Cardiac septum (tissue), 1 donor: ENCODE results near the gene PSG1. TPM values are rescaled to one million over a fixed set of nuclear protein-coding genes. Genes with fewer than 3 reads are reported as not detected.
"Not testable (repeated sequence)": the region's sequence is repeated elsewhere in the genome, so short reads cannot be mapped to it uniquely, and the experiment has no call there.

ENCODE experiments used
- DNase-seq: peaks from one replicate; pipeline ENCODE4 v3.0.0-alpha.2; 2020; ENCODE audit warnings: low spot score
- intact Hi-C: fragments of 100-400 bp; cut with DNase I; formaldehyde crosslinking; loops from one replicate; pipeline ENCODE4 v1.14.0; 2022
- long read RNA-seq: library from polyadenylated mRNA; unstranded; transcript quantifications from one replicate; pipeline ENCODE4 v2.0.0, GENCODE V29; 2021
- total RNA-seq: library from RNA; stranded (reverse); fragmentation: NEBNext Ultra II Directional; extraction: Animal tissue kit (Norgen Biotek cat#: 25700); gene quantifications from one replicate; pipeline ENCODE4 v1.2.1, GENCODE V29; 2021
- donor health status: DM: no; HTN: no; CAD: no.

PSG1 gene
- not detected for total RNA-seq
- long read RNA-seq = 0 reads

- DNase-seq = no peak
- intact Hi-C loops = no loop called here
Measured at GRCh38 chr19:42879613-42880012, at the start of gene PSG1. Gene PSG1 (minus strand): TSS chr19:42879713. CDS start chr19:42879581, 132 bp downstream.

GRCh38 chr19:42928896-42929295 is 49.4 kb upstream of the PSG1 start:
- intact Hi-C loops = no loop called here
- no peak for DNase-seq

DNA sequence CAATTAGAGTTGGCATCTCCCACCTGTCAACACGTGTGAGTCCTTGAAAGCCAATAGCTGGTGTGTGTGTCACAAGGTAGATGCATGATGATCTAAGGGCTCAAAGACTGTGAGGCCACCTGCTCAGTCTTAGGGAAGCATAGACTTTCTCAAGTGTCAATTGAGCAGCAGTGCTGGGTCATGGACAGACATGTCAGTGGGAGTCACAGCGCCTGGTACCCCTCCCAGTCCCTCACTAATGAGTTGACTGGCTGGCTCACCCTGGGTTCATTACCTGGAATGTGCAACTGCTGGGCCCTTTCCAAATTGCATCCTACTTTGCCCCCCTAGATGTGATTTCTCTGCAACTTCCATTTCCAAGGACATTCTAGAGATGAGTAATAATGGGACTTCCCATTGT is 47.3 kb upstream of the PSG1 start:
- DNase-seq = no peak
- intact Hi-C loops = no loop called here

DNA sequence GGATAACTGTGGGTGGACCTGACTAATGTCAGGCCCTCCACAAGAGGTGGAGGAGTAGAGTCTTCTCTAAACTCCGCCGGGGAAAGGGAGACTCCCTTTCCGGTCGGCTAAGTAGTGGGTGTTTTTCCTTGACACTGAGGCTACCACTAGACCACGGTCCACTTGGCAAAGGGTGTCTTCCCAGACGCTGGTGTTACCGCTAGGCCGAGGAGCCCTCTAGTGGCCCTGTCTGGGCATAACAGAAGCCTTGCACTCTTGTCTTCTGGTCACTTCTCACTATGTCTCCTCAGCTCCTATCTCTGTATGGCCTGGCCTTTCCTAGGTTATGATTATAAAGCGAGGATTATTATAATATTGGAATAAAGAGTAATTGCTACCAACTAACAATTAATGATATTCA is 43.6 kb upstream of the PSG1 start:
- intact Hi-C loops, DNase-seq: not testable (repeated sequence)

DNA sequence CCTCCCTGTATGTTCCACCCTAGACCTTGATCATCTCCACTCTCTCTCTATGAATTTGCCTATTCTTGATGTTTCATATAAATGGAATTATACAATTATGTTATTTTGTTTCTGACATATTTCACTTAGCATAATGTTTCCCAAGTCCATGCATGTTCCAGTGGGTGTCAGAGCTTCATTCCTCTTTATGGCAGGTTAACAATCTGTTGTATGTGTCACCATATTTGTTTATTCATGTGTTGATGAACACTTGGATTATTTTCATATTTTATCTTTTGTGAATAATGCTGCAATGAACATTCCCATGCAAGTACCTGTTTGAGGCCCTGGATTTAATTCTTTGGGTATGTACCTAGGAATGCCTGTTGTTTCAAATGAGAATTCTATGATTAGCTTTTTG is 41.5 kb upstream of the PSG1 start:
- DNase-seq, intact Hi-C loops: not testable (repeated sequence)

DNA sequence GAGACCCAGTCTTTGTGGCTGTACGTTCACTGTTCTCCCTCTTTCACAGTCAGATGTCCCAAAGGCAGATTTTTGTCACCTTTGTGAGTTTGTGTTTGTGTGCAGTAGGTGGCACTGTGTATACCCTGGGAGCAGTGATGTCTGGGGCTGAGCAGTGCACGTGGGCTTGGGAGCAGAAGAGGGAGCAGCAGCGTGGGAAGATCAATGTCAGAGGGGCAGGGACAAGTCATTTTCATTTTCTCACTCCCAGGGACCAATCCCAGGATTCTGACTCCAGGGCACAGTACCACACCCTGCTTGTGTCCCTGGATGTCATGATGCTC is 40.2 kb upstream of the PSG1 start:
- intact Hi-C loops = no loop called here
- no peak for DNase-seq

- DNase-seq, intact Hi-C loops: not testable (repeated sequence)
Measured at GRCh38 chr19:42919070-42919756, 39.7 kb upstream of the PSG1 start.

DNA sequence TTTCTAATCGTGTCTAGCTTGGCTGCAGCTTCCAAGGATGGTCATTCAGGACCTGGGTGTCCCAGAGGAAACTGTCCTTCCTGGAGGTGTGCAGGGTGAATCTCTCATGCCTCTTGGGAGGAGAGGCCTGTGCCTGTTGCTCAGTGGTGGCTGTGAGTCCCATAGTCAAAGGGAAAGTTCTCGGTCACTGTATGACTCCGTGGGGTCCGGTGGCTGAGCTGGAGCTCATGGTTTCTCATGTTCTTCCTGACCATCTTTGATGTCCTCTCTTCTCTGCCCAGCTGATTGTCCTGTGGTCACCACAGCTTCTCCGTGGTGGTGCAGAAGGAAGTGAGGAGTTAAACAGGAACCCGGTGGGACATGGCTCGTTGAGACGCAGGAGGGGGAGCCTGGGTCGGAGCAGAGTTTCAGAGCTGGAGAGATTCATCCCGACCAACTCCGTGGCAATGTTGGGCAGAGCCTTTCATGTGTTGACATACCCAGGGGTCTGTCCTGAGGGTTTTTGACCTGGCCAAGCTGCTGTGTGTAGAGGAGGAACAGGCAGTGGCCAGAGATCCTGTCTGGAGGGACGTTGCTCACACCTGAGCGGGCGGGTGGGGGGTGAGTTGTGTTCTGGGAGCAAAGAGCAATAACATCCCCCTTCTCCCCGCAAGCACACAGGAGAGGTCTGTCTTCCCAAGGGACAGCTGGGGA is 39.0 kb upstream of the PSG1 start:
- intact Hi-C loops = not testable (repeated sequence)

GRCh38 chr19:42917634-42918033 is 38.1 kb upstream of the PSG1 start, which contains the start of gene PSG6:
Gene PSG6 (minus strand): TSS chr19:42917894. CDS start chr19:42917792, 102 bp downstream.
- intact Hi-C loops, DNase-seq: not testable (repeated sequence)

More for the DNA sequence above, 39.0 kb upstream of the PSG1 start:
- not testable (repeated sequence) for DNase-seq

DNA sequence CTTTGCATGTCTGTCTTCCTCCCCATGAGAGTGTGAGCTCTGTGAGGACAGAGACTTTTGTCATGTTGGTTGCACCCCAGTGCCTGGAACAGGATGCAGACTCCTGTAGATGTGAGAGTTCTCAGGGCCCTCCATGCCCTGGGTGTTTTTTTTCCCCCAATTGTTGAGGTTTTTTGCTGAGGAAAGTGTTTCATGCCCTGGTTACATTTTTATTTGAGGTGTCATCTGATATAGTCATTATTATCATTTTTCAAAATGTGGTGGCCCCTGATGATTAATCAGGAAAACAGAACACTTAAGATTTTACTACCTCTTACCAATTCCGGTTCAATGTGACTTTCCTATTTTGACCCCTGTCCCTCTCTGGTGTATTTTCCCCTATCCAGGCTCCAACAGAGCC is 37.4 kb upstream of the PSG1 start:
- DNase-seq, intact Hi-C loops: not testable (repeated sequence)

DNA sequence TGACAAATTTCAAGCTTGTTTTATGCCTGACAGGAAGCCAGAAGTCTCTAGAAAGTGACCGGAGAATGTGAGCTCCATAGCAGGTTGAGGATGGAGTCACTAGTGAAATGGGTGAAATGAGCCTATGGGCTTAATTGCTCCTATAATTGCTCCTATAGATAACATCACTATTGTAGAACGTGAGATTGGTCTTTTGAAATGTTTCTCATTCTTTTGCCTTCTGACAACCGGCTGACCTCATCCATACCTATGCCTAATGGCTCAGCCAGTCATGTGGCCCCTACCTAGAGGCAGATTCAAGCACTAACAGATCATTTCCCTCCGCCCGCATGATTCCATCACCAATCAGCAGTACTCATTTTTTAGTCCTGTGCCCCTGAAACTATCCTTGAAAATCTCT is 34.0 kb upstream of the PSG1 start:
- DNase-seq, intact Hi-C loops: not testable (repeated sequence)

- intact Hi-C loops, DNase-seq: not testable (repeated sequence)
Measured at GRCh38 chr19:42912941-42913340, 33.4 kb upstream of the PSG1 start.

DNA sequence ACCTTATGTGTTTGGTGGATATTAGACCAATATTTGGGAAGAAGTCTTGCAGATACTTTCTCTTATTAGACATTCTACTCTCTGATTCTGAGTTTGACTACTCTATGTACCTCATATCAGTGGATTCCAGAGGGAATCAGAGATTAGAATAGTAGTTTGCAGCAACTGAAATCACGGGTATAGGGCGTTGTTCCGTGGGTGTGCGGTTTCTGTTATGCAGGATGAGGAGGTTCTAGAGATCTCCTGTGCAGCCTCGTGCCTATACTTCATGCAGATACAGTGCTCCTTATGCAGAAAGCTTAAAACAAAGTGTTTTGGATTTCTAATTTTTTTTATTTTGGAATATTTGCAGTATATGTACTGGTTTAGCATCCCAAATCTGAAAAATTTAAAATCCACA is 32.2 kb upstream of the PSG1 start:
- DNase-seq, intact Hi-C loops: not testable (repeated sequence)

GRCh38 chr19:42906162-42906561 is 26.6 kb upstream of the PSG1 start:
- intact Hi-C loops, DNase-seq: not testable (repeated sequence)

GRCh38 chr19:42900561-42900960 is 21.0 kb upstream of the PSG1 start:
- intact Hi-C loops, DNase-seq: not testable (repeated sequence)

GRCh38 chr19:42899674-42900073 is 20.2 kb upstream of the PSG1 start:
- intact Hi-C loops, DNase-seq: not testable (repeated sequence)

DNA sequence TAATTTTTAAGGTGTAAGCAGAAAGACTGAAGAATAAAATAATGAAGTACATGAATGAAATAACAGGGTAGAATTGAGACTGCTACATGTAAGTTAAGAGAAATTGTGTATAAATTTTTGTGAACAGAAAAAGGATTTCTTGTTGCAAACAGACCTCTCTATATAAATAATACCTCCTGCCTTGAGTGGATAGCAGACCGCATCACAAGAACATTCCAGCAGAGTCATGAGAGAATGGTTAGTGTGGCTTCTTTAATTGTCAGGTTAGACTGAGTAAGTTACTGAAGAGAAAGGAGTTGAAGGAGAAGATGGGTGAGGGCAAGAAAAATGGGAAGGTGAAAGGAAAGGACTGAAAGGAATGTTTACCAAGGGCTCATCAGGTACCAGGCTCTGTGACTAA is 19.6 kb upstream of the PSG1 start:
- intact Hi-C loops, DNase-seq: not testable (repeated sequence)

DNA sequence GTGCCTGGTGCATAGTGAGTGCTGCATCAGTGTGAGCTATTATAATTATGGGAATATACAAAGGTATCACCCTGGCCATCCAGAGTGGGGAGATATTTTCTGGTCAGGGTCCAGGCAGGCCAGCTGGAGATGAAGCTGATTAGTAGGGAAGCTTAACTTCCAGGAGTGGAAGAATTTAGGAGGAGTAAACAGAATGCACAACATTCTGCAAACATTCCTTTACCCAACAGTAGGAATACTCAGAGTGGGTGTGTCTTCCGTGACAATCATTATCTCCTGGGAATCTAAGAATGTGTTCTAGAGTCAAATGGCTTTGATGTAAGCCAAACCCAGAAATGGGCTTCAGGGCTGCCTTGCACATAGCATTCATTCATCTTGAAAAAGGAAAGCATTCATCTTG is 19.1 kb upstream of the PSG1 start:
- intact Hi-C loops, DNase-seq: not testable (repeated sequence)

DNA sequence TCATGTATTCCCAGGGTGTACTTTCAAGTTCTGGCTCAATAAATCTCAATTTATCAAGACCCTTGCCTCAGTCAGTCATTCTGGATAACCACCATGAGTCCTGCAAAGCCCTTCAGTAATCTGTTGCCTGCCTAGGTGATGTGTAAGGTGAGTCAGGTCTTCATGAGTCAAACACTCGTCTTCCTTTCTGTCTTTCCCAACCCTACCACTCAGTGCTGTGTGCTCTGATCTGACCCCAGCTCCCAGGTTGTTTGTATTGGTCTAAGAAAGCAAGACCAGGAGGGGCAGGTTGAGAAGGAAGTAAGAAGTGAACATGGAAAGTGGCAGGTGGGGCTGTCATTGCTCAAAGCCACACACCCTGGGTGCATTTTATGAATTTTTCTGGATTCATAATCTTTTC is 18.2 kb upstream of the PSG1 start:
- DNase-seq, intact Hi-C loops: not testable (repeated sequence)

- intact Hi-C loops = not testable (repeated sequence)
Measured at GRCh38 chr19:42890446-42890845, 10.9 kb upstream of the PSG1 start.

DNA sequence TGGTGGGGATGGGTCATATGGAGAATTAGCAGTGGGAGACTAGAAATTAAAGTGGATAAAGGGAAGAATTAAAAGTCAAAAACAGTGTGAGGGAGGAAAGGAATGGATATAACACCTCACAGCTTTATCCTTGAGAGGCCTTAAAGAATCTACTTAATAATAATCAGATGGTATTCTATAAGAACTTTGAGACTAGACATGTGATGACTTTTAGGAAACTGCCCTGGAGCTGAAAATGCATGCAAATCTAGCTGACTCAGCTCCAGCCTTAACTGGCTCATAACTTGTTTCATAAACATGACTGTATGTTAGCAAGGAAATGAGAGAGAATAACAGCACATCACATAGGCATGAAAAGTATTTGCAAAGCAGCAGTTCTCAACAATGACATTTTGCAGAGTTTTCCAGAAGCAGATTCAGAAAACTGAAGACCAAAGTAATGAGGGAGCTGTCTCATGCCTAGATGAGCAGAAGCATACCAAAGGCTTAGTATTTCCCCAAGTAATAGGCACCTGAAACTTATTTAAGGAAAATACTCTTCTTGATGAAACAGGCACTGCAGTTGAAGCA is 8.4 kb upstream of the PSG1 start:
- intact Hi-C loops, DNase-seq: not testable (repeated sequence)

More at GRCh38 chr19:42890446-42890845, 10.9 kb upstream of the PSG1 start:
- not testable (repeated sequence) for DNase-seq
